Choroid plexus epithelial cell (primary cell): ENCODE data around the gene CABLES2.

Experiments used
- DNase-seq: peaks from one replicate; pipeline ENCODE4 v3.0.0-alpha.2; 2010; ENCODE audit warnings: low read depth
- H3K4me3 ChIP-seq: 2 replicates; pipeline ENCODE4 v1.5.1; 2011; ENCODE audit warnings: low read depth, mild to moderate bottlenecking, control low read depth, low read length, moderate library complexity
- TF ChIP-seq, protein P1 (sequence below): conservative IDR thresholded peaks from 2 replicates; pipeline ENCODE4 v1.5.1; 2011; ENCODE audit warnings: low read depth, mild to moderate bottlenecking, control low read depth, inconsistent platforms, low read length, moderate library complexity

CABLES2 gene

DNA sequence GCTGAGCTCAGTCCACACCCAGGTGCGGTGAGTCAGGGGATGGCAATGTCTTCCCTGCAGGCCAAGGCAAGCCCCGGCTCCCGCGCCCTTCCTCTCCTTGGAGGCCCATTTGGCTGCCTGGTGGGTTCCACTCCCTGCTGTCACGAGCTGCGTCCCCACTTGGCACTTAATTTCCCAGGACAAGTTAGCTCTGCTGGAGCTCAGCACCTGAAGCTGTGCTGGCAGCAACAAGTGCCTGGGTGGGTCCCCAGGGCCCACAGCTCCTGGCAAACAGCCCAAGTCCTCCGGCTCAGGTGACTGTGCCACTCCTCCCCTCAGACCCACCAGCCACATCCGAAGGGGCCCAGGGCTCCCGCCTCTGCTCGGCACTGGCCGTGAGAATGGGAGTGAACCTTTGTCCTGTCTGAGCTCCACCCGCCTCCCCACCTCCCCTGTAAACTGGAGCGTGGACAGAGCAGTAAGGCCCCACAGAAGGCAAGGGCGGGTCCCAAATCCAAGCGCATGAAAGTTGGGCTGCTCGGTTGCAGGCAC is 56.9 kb downstream of the CABLES2 start:
- no peak overlapping the region for H3K4me3 ChIP-seq
- DNase-seq: no peak
- TF ChIP-seq, protein P1, sequence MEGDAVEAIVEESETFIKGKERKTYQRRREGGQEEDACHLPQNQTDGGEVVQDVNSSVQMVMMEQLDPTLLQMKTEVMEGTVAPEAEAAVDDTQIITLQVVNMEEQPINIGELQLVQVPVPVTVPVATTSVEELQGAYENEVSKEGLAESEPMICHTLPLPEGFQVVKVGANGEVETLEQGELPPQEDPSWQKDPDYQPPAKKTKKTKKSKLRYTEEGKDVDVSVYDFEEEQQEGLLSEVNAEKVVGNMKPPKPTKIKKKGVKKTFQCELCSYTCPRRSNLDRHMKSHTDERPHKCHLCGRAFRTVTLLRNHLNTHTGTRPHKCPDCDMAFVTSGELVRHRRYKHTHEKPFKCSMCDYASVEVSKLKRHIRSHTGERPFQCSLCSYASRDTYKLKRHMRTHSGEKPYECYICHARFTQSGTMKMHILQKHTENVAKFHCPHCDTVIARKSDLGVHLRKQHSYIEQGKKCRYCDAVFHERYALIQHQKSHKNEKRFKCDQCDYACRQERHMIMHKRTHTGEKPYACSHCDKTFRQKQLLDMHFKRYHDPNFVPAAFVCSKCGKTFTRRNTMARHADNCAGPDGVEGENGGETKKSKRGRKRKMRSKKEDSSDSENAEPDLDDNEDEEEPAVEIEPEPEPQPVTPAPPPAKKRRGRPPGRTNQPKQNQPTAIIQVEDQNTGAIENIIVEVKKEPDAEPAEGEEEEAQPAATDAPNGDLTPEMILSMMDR: no peak

DNA sequence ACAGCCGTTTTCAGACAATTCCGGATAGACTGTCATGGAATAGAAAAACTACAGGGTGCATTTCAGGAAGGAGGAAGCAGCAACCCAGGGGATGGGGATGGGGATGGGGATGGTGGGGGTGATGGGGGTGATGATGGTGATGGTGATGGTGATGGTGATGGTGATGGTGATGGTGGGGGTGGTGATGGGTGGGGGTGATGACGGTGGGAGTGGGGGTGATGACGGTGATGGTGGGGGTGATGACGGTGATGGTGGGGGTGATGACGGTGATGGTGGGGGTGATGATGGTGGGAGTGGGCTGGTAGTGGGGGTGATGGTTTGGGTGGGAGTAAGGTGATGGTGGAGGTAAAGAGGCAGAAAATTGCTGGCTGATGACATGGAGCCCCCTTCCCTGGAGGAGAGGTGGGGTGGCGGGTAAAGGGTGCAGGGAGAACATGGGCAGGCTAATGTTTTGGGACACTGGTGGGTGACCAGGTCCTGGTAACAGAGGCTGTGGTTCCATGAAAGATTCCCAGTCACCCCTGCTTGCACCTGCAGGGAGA is 57.5 kb downstream of the CABLES2 start:
- no peak overlapping the region for H3K4me3 ChIP-seq
- TF ChIP-seq, protein P1: no peak
- DNase-seq: no peak

DNA sequence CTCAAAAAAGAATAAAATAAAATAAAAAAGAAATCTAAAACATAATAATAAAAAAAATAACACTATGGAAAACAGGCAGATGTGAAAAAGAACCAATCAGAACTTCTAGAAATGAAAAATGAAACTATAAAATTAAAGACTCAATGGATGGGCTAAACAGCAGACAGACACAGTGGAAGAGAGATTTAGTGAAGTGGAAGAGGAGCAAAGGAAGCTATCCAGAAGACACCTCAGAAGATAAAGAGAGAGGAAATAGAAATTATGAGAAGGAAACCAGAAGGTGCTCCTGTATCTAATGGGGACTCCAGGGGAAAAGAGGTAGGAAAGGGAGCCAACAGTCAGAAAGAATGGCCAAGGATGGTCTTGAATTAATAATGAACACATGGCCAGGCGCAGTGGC is 58.5 kb downstream of the CABLES2 start:
- no peak for DNase-seq
- H3K4me3 ChIP-seq: no peak overlapping the region
- TF ChIP-seq, protein P1: no peak

DNA sequence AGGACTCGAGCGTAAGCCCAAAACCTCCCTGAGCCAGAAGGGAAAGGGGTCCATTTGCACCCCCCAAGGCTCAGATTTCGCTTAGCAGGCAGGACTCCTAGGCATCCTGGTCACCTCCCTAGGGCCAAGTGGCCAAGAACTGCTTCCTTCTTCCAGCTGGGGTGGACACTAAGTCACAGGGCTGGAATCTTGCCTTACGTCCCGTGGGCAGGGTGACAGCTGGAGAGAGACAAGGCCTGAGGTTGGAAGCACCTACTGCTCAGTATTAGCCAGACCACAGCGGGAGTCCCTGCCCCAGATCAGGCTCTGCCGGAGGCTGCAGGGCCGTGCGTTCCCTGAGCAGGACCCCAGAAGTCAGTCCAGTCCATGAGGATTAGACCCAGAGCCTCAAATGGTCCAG is 59.6 kb downstream of the CABLES2 start:
- H3K4me3 ChIP-seq: no peak overlapping the region
- TF ChIP-seq, protein P1: no peak
- no peak for DNase-seq

DNA sequence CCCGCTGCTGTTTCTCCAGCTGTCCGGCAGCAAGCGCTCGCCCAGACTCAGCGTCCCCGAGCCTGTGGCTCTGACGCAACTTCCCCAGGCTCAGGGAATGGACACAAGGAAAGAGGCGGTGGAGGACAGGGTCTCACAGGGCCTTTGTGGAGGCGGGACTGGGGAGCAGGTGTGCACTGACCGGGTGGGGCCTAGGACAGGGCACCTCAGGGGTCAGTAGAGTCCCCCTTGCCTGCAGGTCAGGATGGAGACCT is 60.0 kb downstream of the CABLES2 start:
- DNase-seq: no peak
- TF ChIP-seq, protein P1: no peak
- no peak overlapping the region for H3K4me3 ChIP-seq

DNA sequence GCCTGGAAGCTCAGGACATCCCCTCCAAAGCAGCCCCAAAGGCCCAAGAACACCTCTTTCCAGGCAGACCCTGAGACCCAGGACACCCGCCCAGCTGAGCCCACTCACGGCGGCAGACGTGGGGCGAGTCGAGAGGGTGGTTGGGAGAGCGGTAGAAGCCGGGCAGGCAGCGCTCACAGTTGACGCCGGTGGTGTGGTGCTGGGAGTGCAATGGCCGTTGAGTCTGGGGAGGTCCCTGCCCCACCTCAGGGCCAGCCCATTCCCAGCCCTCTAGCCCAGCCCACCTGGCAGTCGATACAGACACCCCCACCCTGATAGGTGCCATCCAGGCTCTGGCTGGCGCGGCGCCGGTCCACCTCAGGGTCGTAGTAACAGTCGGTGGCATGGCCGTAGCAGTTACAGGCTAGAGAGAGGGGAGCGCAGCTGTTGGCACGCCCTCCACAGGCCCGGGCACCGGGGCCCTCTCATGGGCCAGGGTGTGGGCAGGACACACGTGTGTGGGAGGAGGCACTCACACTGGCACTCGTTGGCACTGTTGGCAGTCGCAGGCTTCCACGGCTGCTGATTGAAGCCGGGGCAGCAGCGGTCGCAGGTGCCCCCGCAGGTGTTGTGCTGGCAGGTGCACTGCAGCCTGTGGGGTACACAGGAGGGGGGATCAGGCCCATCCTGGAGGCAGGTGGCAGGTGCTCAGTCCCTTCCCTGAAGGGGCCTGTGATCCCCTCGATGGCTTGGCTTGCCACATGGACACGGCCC is 60.5 kb downstream of the CABLES2 start:
- TF ChIP-seq, protein P1: no peak
- no peak overlapping the region for H3K4me3 ChIP-seq
- DNase-seq: no peak

DNA sequence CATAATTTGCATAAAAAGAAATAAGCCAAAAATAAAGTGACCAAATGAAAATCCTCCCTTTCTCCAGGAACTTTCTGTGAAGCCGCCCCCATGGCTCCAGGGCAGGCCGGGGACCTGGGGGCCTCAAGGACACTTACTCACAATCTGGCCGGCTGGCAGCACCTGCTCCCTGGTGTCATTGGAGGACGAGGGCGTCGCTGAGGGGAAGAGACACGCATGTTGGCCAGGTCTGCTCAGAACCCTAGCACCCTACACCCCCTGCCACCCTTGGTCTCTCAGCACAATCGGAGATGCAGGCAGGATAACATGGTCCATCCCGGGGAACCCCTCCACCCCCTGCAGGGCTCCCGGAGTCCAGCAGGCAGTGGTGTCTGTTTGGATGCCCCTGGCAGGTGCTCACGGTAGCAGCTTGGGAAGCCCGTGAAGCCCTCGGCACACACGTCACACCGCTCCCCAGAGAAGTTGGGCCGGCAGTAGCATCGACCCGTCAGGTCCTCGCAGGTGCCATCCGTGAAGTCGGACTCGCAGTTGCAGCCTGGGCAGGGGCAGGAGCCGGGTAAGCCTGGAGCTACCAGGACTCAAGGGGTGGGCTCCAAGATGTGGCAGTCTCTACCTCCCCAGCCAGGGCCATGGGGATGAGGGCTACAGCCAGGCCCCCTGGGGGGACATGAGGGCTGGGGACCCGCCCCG is 61.3 kb downstream of the CABLES2 start:
- TF ChIP-seq, protein P1: no peak
- no peak for DNase-seq

More for the DNA sequence above, 61.3 kb downstream of the CABLES2 start:
- H3K4me3 ChIP-seq: no peak overlapping the region
